NCI-H774 (cell line): ENCODE measurements around the gene S100A1.
A peak's percentile ranks its signal among the peaks of the same experiment; 100 is the strongest.
"Not testable (repeated sequence)": the region's sequence is repeated elsewhere in the genome, so short reads cannot be mapped to it uniquely, and the experiment has no call there.

ENCODE experiments used
- DNase-seq: peaks from one replicate; lab custom pipeline; 2025; lab: John Stamatoyannopoulos, UW

Gene S100A1

GRCh38 chr1:153631047-153632022 is 3.1 kb downstream of the S100A1 start:
- DNase-seq: no peak

DNA sequence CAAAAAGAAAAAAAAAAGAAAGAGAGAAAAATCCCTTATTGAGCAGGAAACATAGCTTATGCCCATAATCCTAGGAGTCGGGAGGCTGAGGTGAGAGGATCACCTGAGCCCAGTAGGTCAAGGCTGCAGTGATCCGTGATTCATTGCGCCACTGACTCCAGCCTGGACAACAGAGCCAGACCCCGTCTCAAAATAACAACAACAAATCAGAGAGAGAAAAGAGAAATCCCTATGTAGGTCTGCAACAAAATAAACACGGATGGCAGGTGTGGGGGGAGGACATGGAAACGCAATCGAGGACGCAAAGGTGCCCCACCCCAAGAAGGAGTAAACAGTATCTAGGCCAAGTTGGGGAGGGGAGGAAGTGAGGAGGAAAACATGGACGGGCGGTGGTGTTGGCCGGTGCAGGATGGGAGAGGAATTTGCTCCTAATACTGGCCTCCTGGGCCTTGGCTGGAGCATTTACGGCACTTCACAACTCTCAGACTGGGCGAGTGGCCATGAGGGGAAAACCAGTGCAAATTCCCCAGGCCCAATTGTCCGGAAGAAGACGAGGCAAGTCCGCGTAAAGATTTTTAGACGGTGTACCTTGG is 5.0 kb downstream of the S100A1 start:
- peak; percentile 54 for DNase-seq

GRCh38 chr1:153633754-153634665 is 5.8 kb downstream of the S100A1 start, which contains the start of gene CHTOP:
Gene CHTOP, plus strand, starts transcription at chr1:153634066. Its CDS starts 2,523 bp downstream, at chr1:153636589.
- peak; percentile 98 for DNase-seq

GRCh38 chr1:153635872-153636271 is 7.6 kb downstream of the S100A1 start:
- DNase-seq: no peak

DNA sequence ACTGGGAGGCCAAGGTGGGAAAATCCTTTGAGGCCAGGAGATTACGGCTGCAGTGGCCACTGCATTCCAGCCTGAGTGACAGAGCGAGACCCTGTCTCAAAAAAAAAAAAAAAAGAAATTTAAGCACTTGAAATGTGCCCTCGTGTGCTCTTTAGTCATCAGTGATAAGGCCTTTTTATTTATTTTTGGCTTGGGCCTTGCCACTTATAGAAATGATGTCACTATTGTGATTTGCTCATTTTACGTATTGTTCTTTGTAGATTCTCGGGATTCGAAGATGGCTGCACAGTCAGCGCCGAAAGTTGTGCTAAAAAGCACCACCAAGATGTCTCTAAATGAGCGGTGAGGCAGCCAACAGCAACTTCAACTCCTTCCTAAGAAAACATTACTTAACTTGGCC is 8.1 kb downstream of the S100A1 start:
- no peak for DNase-seq

- DNase-seq: no peak
Observed at GRCh38 chr1:153638261-153638660, 10.0 kb downstream of the S100A1 start.

DNA sequence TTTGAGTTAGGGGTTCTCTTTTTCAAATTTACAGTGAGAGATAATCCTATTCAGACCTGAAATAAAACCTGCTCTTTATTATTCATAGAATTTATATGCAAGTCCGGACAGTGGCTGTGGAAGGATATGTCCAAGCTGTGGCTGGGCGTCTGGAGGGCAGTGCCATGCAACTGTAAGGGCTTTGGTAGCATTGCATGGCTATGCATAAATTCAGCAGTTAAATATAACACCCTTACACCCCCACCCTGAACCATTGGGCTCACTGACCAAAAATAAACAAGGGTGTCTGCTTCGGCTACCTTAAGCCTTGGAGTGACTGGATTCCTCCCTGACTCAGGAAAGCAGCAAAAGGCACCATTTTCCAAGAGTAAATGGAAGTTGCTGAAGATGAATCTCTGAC is 11.0 kb downstream of the S100A1 start:
- DNase-seq: no peak

DNA sequence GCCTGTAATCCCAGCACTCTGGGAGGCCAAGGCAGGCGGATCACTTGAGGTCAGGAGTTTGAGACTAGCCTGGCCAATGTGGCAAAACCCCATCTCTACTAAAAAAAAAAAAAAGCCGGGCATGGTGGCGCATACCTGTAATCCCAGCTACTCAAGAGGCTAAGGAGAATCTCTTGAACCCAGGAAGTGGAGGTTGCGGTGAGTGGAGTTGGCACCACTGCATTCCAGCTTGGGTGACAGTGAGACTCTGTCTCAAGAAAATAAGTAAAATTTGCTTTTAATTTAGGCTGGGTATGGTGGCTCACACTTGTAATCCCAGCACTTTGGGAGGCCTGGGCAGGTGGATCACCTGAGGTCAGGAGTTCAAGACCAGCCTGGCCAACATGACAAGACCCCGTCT is 12.0 kb downstream of the S100A1 start:
- DNase-seq: not testable (repeated sequence)

GRCh38 chr1:153640861-153641260 is 12.6 kb downstream of the S100A1 start:
- no peak for DNase-seq

- DNase-seq: no peak
Observed at GRCh38 chr1:153642161-153642560, 13.9 kb downstream of the S100A1 start.

GRCh38 chr1:153643100-153643499 is 14.9 kb downstream of the S100A1 start:
- no peak for DNase-seq

- no peak for DNase-seq
Observed at GRCh38 chr1:153643816-153644215, 15.6 kb downstream of the S100A1 start.

DNA sequence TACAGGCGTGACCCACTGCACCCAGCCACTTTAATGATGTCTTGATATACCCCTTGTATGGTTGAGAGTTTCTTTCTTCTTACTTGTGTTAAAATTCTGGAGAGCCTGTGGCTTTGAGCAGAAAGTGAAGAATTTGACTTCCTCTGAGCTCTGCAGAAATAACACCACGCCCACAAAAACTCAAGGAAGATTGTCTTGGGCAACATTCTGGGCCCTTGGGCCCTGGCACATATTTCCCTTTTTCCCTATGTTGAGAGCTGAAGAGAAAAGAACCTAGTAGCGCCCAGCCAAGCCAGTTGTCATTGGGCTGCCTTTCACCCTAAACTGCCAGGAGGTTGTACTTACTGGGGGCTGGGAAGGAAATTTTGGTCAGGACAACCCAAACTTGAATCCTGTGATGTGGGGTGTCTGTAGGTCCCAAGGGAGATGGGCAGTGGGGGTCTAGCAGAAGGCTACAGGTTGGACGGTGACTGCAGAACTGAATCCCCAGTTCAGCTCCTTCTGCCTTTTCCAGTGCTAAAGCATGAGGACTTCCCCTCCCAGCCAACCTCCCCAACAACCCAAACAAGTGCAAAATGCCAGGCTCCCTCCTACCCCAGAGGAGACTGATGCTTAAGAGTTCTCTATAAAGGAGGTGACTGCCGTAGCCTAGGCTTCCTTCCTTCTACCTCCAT is 18.6 kb downstream of the S100A1 start:
- no peak for DNase-seq

GRCh38 chr1:153647346-153647714 is 19.1 kb downstream of the S100A1 start:
- DNase-seq: no peak

GRCh38 chr1:153648000-153648643 is 19.9 kb downstream of the S100A1 start:
- DNase-seq: no peak

DNA sequence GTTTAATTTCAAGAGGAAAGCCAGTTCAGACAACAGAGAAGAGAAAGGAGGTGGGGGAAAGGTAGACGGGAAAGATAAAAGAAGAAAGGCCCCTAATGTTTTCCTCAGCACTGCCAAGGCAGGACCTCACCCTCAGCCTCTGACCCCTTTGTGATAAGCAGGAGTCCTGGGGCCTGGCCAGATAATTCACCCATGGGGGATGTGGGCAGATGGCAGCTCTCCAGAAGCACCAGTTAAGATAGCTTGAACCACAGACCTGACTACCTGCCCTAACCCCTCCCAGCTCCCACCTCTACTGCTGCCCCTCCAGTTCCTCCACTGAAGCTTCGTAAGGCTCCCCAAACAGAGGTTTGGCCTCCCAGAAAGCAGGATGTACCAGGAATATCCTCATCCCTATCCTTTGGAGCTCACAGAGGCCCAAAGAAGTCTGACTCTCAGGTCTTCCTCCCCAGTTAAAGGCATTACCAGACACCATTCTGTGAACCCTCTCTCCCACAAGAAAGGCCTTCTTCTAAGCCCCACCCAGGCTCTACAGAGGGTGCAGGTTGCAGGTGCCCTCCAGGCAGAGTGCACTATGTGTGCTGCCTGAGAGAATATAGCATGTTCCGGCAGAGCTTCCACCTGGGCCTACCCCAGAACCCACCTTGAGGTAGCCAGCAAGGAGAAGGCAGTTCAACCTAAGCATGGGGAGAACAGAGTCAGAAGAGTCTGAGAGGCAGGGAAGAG is 21.1 kb downstream of the S100A1 start:
- no peak for DNase-seq

DNA sequence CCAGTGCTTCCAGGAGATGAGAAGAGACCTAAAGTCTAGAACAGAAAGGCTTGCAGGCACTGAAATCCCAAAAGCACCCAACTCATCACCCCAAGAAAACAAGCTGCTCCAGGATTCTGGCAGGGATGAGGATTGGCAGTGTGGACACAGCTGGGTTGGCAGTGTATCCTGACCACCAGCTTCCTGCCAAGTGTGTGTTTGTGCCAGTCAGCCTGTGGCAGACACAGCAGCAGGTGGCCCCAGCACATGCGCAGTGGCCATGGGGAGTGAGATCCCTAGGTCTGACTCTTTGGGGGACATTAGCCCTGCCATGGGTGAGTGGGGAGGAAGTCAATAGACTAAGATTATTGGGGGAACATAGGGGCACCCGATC is 21.6 kb downstream of the S100A1 start:
- peak; percentile 83 for DNase-seq

DNA sequence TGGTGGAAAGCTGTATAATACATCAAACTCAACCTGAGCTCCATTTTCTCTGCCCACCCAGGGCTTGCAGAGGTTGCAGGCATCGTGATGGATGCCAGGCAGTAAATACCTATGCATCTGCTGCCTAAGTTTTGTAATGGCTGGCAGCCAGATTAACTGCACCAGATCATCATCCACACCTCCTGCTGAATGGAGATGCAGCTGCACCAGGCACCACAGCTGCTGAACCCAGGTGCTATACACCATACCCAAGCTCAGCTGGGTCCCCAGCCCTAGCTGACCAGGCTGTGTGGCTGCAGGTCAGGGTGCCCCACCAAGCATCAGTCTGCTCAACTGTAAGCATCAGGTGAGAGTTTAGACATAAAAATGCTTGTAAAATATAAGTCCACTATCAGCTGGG is 23.5 kb downstream of the S100A1 start:
- no peak for DNase-seq

DNA sequence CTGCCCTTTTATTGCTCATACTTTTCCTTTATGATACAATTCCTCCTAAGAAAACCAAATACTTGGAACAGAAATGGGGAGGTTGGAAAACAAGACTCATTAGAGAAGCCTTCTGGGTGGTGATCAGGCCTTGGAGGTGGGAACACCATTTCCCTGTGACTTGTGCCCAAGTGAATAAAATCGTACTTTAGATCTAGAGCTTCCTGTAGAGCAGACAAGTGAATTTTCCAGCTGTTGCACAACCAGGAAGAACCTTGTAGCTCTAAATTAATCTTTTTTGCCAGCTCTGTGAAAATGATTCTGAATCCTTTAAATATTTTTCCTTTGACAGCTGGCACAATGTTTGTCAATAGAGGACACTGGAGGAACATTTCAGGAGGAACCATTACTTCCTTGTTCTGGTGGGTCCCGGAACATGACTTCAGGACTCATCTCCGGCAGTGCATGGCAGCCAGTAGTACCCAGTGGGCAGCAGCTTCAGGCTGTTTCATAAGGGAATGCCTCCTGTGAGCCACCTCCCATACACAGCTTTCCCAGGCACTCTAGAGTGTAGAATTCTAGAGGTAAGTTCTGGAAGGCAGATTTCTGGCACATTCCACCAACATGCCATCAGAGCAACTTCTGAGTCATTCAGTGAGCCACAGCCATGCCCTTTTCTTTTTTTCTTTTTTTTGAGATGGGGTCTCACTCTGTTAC is 24.7 kb downstream of the S100A1 start:
- no peak for DNase-seq

- DNase-seq: peak; percentile 29
Observed at GRCh38 chr1:153655333-153655732, 27.1 kb downstream of the S100A1 start.
